ENCODE results near the gene PHLPP2. TPM values are rescaled to one million over a fixed set of nuclear protein-coding genes. Genes with fewer than 3 reads are reported as not detected.

PHLPP2 gene
- total RNA-seq = 10 to 100 TPM; 10.6 to 13.1 TPM
- 1 to 10 TPM; 2.9 to 4.4 TPM for polyA plus RNA-seq
- long read RNA-seq, donor 1, partial matches to known transcripts = 1 of 3 reads
- long read RNA-seq, donor 1, other reads (novel, unspliced or antisense) = 2 of 3 reads
- long read RNA-seq, donor 2, full-length matches to known transcripts = 1 of 6 reads
- long read RNA-seq, donor 2, partial matches to known transcripts = 0 of 6 reads
- long read RNA-seq, donor 2, other reads (novel, unspliced or antisense) = 5 of 6 reads

- no peaks in the 10 kb centered on the region for H3K4me1 ChIP-seq (ENCODE audit: control insufficient read depth in 1 of 2, insufficient read depth in 2 of 2, low read length in 2 of 2)
- intact Hi-C loops (cut with DNase I) = loop anchor here in 1 of 2 donors (10.0 kb wide), 1 partner anchor 80 kb away; the partner anchor contains the start of gene AP1G1
- 3 to 7% methylated on average over 10 of the region's 10 CpGs for WGBS, 2 donors
Measured at GRCh38 chr16:71724320-71724751, at the start of gene PHLPP2. PHLPP2 (minus strand) TSS chr16:71724701; CDS start chr16:71714795, 9,906 bp downstream.

GRCh38 chr16:71771571-71771970 is 47.1 kb upstream of the PHLPP2 start:
- peaks cover 3% of the 10 kb centered on the region in 2 donors for H3K36me3 ChIP-seq (ENCODE audit: control insufficient read depth in 1 of 2, insufficient read depth in 2 of 2, low read length in 1 of 2)
- no peaks in the 10 kb centered on the region for H3K9me3 ChIP-seq (ENCODE audit: control insufficient read depth, low read length)
- intact Hi-C loops (cut with DNase I) = no loop called here
- no peaks in the 10 kb centered on the region for H3K4me1 ChIP-seq (ENCODE audit: control insufficient read depth in 1 of 2, insufficient read depth in 2 of 2, low read length in 2 of 2)
- DNase-seq = no peak
- ATAC-seq (ENCODE audit: low FRiP score) = no peak
- H3K27me3 ChIP-seq (ENCODE audit: control insufficient read depth in 1 of 2, insufficient read depth in 2 of 2, low read length in 1 of 2) = no peaks in the 10 kb centered on the region
- no peak overlapping the region for H3K27ac ChIP-seq (ENCODE audit: low read depth in 1 of 2, low read length in 2 of 2)
- H3K4me3 ChIP-seq (ENCODE audit: low read length in 2 of 2) = no peak overlapping the region

More at GRCh38 chr16:71724320-71724751, at the start of gene PHLPP2:
- Histone ChIP-seq H3K4me3 (ENCODE audit: low read length in 2 of 2) (peak within 1 kb of the TSS; percentile 80 to 93), H3K36me3 (ENCODE audit: control insufficient read depth in 1 of 2, insufficient read depth in 2 of 2, low read length in 1 of 2) (no peaks in the 10 kb centered on the region), H3K27me3 (ENCODE audit: control insufficient read depth in 1 of 2, insufficient read depth in 2 of 2, low read length in 1 of 2) (no peaks in the 10 kb centered on the region), H3K27ac (ENCODE audit: low read depth in 1 of 2, low read length in 2 of 2) (peak within 1 kb of the TSS; percentile 89), H3K9me3 (ENCODE audit: control insufficient read depth, low read length) (no peaks in the 10 kb centered on the region)
- DNase-seq (no peak), ATAC-seq (ENCODE audit: low FRiP score) (no peak)

DNA sequence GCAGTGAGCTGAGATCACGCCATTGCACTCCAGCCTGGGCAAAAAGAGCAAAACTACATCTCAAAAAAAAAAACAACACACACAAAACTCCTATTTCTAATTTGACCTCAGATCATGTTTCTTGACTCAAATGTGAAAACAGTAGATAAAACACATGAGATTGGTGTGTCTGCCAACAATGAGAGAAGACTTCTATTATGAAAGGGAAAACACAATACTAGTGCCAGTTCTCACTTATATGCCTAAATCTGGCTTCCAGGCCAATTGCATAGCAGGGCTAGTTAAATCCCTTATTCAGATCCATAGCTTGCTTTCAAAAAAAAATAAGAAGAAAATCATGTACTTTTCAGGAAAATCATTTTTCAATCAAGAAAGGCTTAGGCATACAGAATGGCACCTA is 44.7 kb upstream of the PHLPP2 start:
- 83 to 96% methylated on average over 1 of the region's 1 CpG for WGBS, 2 donors
- DNase-seq = no peak
- Histone ChIP-seq H3K4me1 (ENCODE audit: control insufficient read depth in 1 of 2, insufficient read depth in 2 of 2, low read length in 2 of 2) (no peaks in the 10 kb centered on the region), H3K36me3 (ENCODE audit: control insufficient read depth in 1 of 2, insufficient read depth in 2 of 2, low read length in 1 of 2) (peaks cover 3% of the 10 kb centered on the region in 2 donors), H3K4me3 (ENCODE audit: low read length in 2 of 2) (no peak overlapping the region), H3K27me3 (ENCODE audit: control insufficient read depth in 1 of 2, insufficient read depth in 2 of 2, low read length in 1 of 2) (no peaks in the 10 kb centered on the region), H3K27ac (ENCODE audit: low read depth in 1 of 2, low read length in 2 of 2) (no peak overlapping the region), H3K9me3 (ENCODE audit: control insufficient read depth, low read length) (no peaks in the 10 kb centered on the region)
- intact Hi-C loops (cut with DNase I) = no loop called here
- no peak for ATAC-seq (ENCODE audit: low FRiP score)

GRCh38 chr16:71767060-71767900 is 42.8 kb upstream of the PHLPP2 start:
- no peak for ATAC-seq (ENCODE audit: low FRiP score)
- DNase-seq = no peak
- no peak overlapping the region for H3K27ac ChIP-seq (ENCODE audit: low read depth in 1 of 2, low read length in 2 of 2)
- intact Hi-C loops (cut with DNase I) = no loop called here
- no peaks in the 10 kb centered on the region for H3K9me3 ChIP-seq (ENCODE audit: control insufficient read depth, low read length)
- H3K4me3 ChIP-seq (ENCODE audit: low read length in 2 of 2) = no peak overlapping the region
- H3K27me3 ChIP-seq (ENCODE audit: control insufficient read depth in 1 of 2, insufficient read depth in 2 of 2, low read length in 1 of 2) = no peaks in the 10 kb centered on the region
- no peaks in the 10 kb centered on the region for H3K4me1 ChIP-seq (ENCODE audit: control insufficient read depth in 1 of 2, insufficient read depth in 2 of 2, low read length in 2 of 2)
- 40 to 46% methylated on average over 3 of the region's 3 CpGs for WGBS, 2 donors
- H3K36me3 ChIP-seq (ENCODE audit: control insufficient read depth in 1 of 2, insufficient read depth in 2 of 2, low read length in 1 of 2) = peaks cover 2 to 9% of the 10 kb centered on the region in 2 donors

DNA sequence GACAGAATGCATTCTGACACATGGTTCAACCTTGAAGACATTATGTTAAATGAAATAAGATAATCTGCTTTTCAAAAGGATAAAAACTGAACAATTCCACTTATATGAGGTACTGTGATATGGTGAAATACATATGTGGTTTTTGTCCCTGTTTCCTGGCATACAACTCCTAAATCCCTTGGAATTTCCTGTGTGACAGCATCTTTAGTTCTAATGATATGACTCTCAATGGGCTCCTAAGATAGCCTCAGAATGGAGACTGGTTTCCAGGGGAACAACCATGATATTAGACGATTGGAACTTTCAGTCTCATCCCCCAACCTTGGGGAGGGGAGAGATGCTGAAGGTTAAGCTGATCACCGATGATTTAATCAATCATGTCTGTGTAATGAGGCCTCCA is 37.7 kb upstream of the PHLPP2 start:
- intact Hi-C loops (cut with DNase I) = no loop called here

DNA sequence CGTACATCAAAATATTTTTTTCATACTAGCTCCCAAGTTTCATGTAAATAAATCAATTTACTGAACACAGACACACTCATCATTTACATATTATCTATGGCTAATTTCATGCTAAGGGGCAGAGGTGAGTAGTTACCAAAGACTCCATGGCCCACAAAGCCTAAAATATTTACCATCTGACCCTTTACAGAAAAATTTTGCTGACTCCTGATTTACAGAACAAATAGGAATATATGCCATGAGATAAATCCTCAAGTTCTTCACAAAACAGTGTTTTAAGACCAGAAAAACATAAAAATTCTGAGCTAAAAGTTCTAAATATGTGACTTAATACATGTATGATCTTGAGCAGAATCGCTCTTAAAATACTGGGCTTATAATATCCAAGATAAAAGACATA is 36.6 kb upstream of the PHLPP2 start:
- intact Hi-C loops (cut with DNase I) = no loop called here
- Histone ChIP-seq H3K4me1 (ENCODE audit: control insufficient read depth in 1 of 2, insufficient read depth in 2 of 2, low read length in 2 of 2) (no peaks in the 10 kb centered on the region), H3K4me3 (ENCODE audit: low read length in 2 of 2) (no peak overlapping the region), H3K27me3 (ENCODE audit: control insufficient read depth in 1 of 2, insufficient read depth in 2 of 2, low read length in 1 of 2) (no peaks in the 10 kb centered on the region), H3K9me3 (ENCODE audit: control insufficient read depth, low read length) (no peaks in the 10 kb centered on the region), H3K36me3 (ENCODE audit: control insufficient read depth in 1 of 2, insufficient read depth in 2 of 2, low read length in 1 of 2) (peaks cover 2 to 7% of the 10 kb centered on the region in 2 donors), H3K27ac (ENCODE audit: low read depth in 1 of 2, low read length in 2 of 2) (no peak overlapping the region)
- ATAC-seq (ENCODE audit: low FRiP score) = no peak
- WGBS, 2 donors = 96 to 98% methylated on average over 2 of the region's 2 CpGs
- DNase-seq = no peak

More for the DNA sequence above, 37.7 kb upstream of the PHLPP2 start:
- H3K9me3 ChIP-seq (ENCODE audit: control insufficient read depth, low read length) = no peaks in the 10 kb centered on the region
- H3K4me1 ChIP-seq (ENCODE audit: control insufficient read depth in 1 of 2, insufficient read depth in 2 of 2, low read length in 2 of 2) = no peaks in the 10 kb centered on the region
- no peak for ATAC-seq (ENCODE audit: low FRiP score)
- no peak for DNase-seq
- WGBS, 2 donors = 76 to 77% methylated on average over 2 of the region's 2 CpGs
- H3K4me3 ChIP-seq (ENCODE audit: low read length in 2 of 2) = no peak overlapping the region
- H3K27me3 ChIP-seq (ENCODE audit: control insufficient read depth in 1 of 2, insufficient read depth in 2 of 2, low read length in 1 of 2) = no peaks in the 10 kb centered on the region
- no peak overlapping the region for H3K27ac ChIP-seq (ENCODE audit: low read depth in 1 of 2, low read length in 2 of 2)
- H3K36me3 ChIP-seq (ENCODE audit: control insufficient read depth in 1 of 2, insufficient read depth in 2 of 2, low read length in 1 of 2) = peaks cover 2 to 7% of the 10 kb centered on the region in 2 donors

- H3K27ac ChIP-seq (ENCODE audit: low read depth in 1 of 2, low read length in 2 of 2) = no peak overlapping the region
- H3K4me1 ChIP-seq (ENCODE audit: control insufficient read depth in 1 of 2, insufficient read depth in 2 of 2, low read length in 2 of 2) = no peaks in the 10 kb centered on the region
- 71 to 77% methylated on average over 5 of the region's 5 CpGs for WGBS, 2 donors
- no peaks in the 10 kb centered on the region for H3K27me3 ChIP-seq (ENCODE audit: control insufficient read depth in 1 of 2, insufficient read depth in 2 of 2, low read length in 1 of 2)
- no peaks in the 10 kb centered on the region for H3K9me3 ChIP-seq (ENCODE audit: control insufficient read depth, low read length)
- peaks cover 2 to 10% of the 10 kb centered on the region in 2 donors for H3K36me3 ChIP-seq (ENCODE audit: control insufficient read depth in 1 of 2, insufficient read depth in 2 of 2, low read length in 1 of 2)
- no peak for DNase-seq
- intact Hi-C loops (cut with DNase I) = loop anchor here in 1 of 2 donors (10.0 kb wide), 1 partner anchor 74 kb away; no protein-coding TSS in a partner anchor
- no peak for ATAC-seq (ENCODE audit: low FRiP score)
- H3K4me3 ChIP-seq (ENCODE audit: low read length in 2 of 2) = no peak overlapping the region
Measured at GRCh38 chr16:71758293-71758760, 33.8 kb upstream of the PHLPP2 start.

DNA sequence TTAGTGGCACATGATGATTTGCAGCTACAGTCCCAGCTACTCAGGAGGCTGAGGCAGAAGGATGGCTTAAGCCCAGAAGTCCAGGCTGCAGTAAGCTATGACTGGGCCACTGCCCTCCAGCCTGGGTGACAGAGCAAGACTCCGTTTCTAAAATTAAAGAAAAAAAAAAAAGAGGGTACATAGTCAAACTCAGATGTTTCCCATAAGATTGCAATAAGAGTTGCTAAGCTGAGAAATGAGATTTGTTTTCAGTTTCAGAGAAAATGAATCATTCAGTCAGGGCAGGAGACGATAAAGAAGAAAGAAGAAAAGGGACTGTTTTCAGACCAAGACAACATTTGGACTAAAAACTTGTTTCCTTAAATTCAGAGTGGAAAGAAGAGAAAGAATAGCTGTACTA is 30.2 kb upstream of the PHLPP2 start:
- intact Hi-C loops (cut with DNase I) = loop anchor here in 1 of 2 donors (10.0 kb wide), 1 partner anchor 70 kb away; no protein-coding TSS in a partner anchor
- no peak overlapping the region for H3K27ac ChIP-seq (ENCODE audit: low read depth in 1 of 2, low read length in 2 of 2)
- peaks cover 2 to 4% of the 10 kb centered on the region in 2 donors for H3K36me3 ChIP-seq (ENCODE audit: control insufficient read depth in 1 of 2, insufficient read depth in 2 of 2, low read length in 1 of 2)
- no peaks in the 10 kb centered on the region for H3K9me3 ChIP-seq (ENCODE audit: control insufficient read depth, low read length)
- H3K4me3 ChIP-seq (ENCODE audit: low read length in 2 of 2) = no peak overlapping the region
- H3K4me1 ChIP-seq (ENCODE audit: control insufficient read depth in 1 of 2, insufficient read depth in 2 of 2, low read length in 2 of 2) = no peaks in the 10 kb centered on the region
- no peaks in the 10 kb centered on the region for H3K27me3 ChIP-seq (ENCODE audit: control insufficient read depth in 1 of 2, insufficient read depth in 2 of 2, low read length in 1 of 2)
- no peak for DNase-seq
- WGBS, 2 donors = 61 to 62% methylated on average over 2 of the region's 2 CpGs
- ATAC-seq (ENCODE audit: low FRiP score) = no peak
